HL-60/S4 treated with phorbol 12-myristate 13-acetate at 8.2 ng/mL for 4 days and 3 days (cell line): ENCODE measurements around the gene SHROOM3.

Experiments
- in situ Hi-C: fragments of 300-500 bp; cut with MboI; formaldehyde crosslinking; loops from 2 replicates; pipeline ENCODE4 v1.15.0; 2022; ENCODE audit warnings: low sequenced_read_pairs

SHROOM3 gene

GRCh38 chr4:76799140-76799539, 364.1 kb downstream of the SHROOM3 start:
- in situ Hi-C loops = no loop called here

GRCh38 chr4:76799718-76800117, 364.7 kb downstream of the SHROOM3 start:
- in situ Hi-C loops = no loop called here

- in situ Hi-C loops = no loop called here
Measured at GRCh38 chr4:76800902-76801301, 365.9 kb downstream of the SHROOM3 start.

- in situ Hi-C loops = no loop called here
Measured at GRCh38 chr4:76801621-76802235, 366.7 kb downstream of the SHROOM3 start.

GRCh38 chr4:76802236-76803021, 367.4 kb downstream of the SHROOM3 start:
- in situ Hi-C loops = no loop called here

GRCh38 chr4:76803522-76803921, 368.5 kb downstream of the SHROOM3 start:
- in situ Hi-C loops = no loop called here

GRCh38 chr4:76804096-76804495, 369.1 kb downstream of the SHROOM3 start:
- in situ Hi-C loops = no loop called here

GRCh38 chr4:76806346-76806745, 371.3 kb downstream of the SHROOM3 start:
- in situ Hi-C loops = no loop called here

GRCh38 chr4:76806757-76807156, 371.7 kb downstream of the SHROOM3 start:
- in situ Hi-C loops = no loop called here

GRCh38 chr4:76809594-76810305, 374.7 kb downstream of the SHROOM3 start:
- in situ Hi-C loops = no loop called here

- in situ Hi-C loops = no loop called here
Measured at GRCh38 chr4:76811604-76812412, 376.8 kb downstream of the SHROOM3 start.

GRCh38 chr4:76813070-76813469, 378.0 kb downstream of the SHROOM3 start:
- in situ Hi-C loops = no loop called here

- in situ Hi-C loops = no loop called here
Measured at GRCh38 chr4:76821641-76822040, 386.6 kb downstream of the SHROOM3 start.

GRCh38 chr4:76822303-76822702, 387.3 kb downstream of the SHROOM3 start:
- in situ Hi-C loops = no loop called here

GRCh38 chr4:76823495-76823894, 388.5 kb downstream of the SHROOM3 start:
- in situ Hi-C loops = no loop called here

- in situ Hi-C loops = no loop called here
Measured at GRCh38 chr4:76830612-76830963, 395.6 kb downstream of the SHROOM3 start.

GRCh38 chr4:76830964-76831703, 396.1 kb downstream of the SHROOM3 start:
- in situ Hi-C loops = no loop called here

- in situ Hi-C loops = no loop called here
Measured at GRCh38 chr4:76831711-76832373, 396.8 kb downstream of the SHROOM3 start.
